Measurements from ENCODE around the gene ZNF169.

DNA sequence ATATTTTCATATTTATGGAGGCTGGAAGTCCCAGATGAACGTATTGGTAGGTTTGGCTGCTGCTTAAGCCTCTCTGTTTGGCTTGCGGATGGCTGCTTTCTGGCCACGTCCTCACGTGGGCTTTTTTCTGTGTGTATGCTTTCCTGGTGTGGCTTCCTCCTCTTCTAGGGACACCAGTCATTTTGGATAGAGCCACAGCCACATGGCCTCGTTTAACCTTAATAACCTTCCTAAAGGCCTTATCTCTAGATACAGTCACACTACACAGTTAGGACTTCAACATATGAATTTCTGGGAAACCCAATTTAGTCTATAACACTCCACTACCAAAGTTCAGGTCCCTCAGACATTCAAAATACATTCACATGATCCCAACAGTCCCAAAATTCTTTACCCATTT, 42.5 kb downstream of the ZNF169 start:
- TF ChIP-seq NFIC (IDR thresholded peaks at IDR 0.05; ENCODE audit: borderline replicate concordance): no peak
- no peak for TF ChIP-seq TAF1 (IDR thresholded peaks at IDR 0.05; ENCODE audit: borderline replicate concordance, low read depth, low read length)
- TF ChIP-seq, protein P1, sequence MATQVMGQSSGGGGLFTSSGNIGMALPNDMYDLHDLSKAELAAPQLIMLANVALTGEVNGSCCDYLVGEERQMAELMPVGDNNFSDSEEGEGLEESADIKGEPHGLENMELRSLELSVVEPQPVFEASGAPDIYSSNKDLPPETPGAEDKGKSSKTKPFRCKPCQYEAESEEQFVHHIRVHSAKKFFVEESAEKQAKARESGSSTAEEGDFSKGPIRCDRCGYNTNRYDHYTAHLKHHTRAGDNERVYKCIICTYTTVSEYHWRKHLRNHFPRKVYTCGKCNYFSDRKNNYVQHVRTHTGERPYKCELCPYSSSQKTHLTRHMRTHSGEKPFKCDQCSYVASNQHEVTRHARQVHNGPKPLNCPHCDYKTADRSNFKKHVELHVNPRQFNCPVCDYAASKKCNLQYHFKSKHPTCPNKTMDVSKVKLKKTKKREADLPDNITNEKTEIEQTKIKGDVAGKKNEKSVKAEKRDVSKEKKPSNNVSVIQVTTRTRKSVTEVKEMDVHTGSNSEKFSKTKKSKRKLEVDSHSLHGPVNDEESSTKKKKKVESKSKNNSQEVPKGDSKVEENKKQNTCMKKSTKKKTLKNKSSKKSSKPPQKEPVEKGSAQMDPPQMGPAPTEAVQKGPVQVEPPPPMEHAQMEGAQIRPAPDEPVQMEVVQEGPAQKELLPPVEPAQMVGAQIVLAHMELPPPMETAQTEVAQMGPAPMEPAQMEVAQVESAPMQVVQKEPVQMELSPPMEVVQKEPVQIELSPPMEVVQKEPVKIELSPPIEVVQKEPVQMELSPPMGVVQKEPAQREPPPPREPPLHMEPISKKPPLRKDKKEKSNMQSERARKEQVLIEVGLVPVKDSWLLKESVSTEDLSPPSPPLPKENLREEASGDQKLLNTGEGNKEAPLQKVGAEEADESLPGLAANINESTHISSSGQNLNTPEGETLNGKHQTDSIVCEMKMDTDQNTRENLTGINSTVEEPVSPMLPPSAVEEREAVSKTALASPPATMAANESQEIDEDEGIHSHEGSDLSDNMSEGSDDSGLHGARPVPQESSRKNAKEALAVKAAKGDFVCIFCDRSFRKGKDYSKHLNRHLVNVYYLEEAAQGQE (IDR thresholded peaks at IDR 0.05; ENCODE audit: low read depth, low read length): no peak
- TF ChIP-seq RFX5 (IDR thresholded peaks at IDR 0.05; ENCODE audit: low read length): no peak
- TF ChIP-seq, protein P2, sequence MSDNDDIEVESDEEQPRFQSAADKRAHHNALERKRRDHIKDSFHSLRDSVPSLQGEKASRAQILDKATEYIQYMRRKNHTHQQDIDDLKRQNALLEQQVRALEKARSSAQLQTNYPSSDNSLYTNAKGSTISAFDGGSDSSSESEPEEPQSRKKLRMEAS (IDR thresholded peaks at IDR 0.05; ENCODE audit: low read depth): no peak
- TF ChIP-seq, protein P3, sequence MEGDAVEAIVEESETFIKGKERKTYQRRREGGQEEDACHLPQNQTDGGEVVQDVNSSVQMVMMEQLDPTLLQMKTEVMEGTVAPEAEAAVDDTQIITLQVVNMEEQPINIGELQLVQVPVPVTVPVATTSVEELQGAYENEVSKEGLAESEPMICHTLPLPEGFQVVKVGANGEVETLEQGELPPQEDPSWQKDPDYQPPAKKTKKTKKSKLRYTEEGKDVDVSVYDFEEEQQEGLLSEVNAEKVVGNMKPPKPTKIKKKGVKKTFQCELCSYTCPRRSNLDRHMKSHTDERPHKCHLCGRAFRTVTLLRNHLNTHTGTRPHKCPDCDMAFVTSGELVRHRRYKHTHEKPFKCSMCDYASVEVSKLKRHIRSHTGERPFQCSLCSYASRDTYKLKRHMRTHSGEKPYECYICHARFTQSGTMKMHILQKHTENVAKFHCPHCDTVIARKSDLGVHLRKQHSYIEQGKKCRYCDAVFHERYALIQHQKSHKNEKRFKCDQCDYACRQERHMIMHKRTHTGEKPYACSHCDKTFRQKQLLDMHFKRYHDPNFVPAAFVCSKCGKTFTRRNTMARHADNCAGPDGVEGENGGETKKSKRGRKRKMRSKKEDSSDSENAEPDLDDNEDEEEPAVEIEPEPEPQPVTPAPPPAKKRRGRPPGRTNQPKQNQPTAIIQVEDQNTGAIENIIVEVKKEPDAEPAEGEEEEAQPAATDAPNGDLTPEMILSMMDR (IDR thresholded peaks at IDR 0.05): no peak
- TF ChIP-seq YY1 (IDR thresholded peaks at IDR 0.05; ENCODE audit: low read depth): no peak

All from SK-N-SH (cell line).